SU-DHL-6 (cell line): Measurements from ENCODE around the gene CAPN3.

Source experiments
- CTCF ChIP-seq: fragments of 200-600 bp; sonication (generic); IDR thresholded peaks from one replicate; pipeline ENCODE4 v1.5.1; 2017; ENCODE audit warnings: antibody characterized with exemption, mild to moderate bottlenecking, low read length, moderate library complexity; ENCODE audit not compliant: insufficient read depth, poor library complexity, severe bottlenecking
- EZH2phosphoT487 ChIP-seq: fragments of 200-600 bp; sonication (generic), shearing (Covaris generic); conservative IDR thresholded peaks from 2 replicates; pipeline ENCODE4 v1.6.1; 2018; ENCODE audit warnings: mild to moderate bottlenecking, antibody characterized with exemption, low read length, moderate library complexity, mixed read lengths

- no peak for TF ChIP-seq CTCF
- no peak for TF ChIP-seq EZH2phosphoT487
These were observed 5.2 kb downstream of the CAPN3 start for GRCh38 chr15:42364529-42364928.
